ENCODE results near the gene TRA2A.
A peak's percentile ranks its signal among the peaks of the same experiment; 100 is the strongest.
"Not testable (repeated sequence)": the region's sequence is repeated elsewhere in the genome, so short reads cannot be mapped to it uniquely, and the experiment has no call there.

Gene TRA2A

GRCh38 chr7:23532490-23533237, 883 bp upstream of the TRA2A start:
- peak overlapping the region; percentile 97 to 99 for H3K4me3 ChIP-seq (ENCODE audit: low read length in 2 of 2)
- peaks cover 9% of the 10 kb centered on the region for H3K4me1 ChIP-seq (ENCODE audit: control insufficient read depth, insufficient read depth, low read length)
- no peaks in the 10 kb centered on the region for H3K27me3 ChIP-seq (ENCODE audit: control insufficient read depth in 1 of 2, insufficient read depth in 2 of 2, low read length in 2 of 2)
- no peaks in the 10 kb centered on the region for H3K36me3 ChIP-seq (ENCODE audit: control insufficient read depth in 2 of 2, insufficient read depth in 2 of 2, low read length in 2 of 2)
- H3K9me3 ChIP-seq (ENCODE audit: control insufficient read depth in 2 of 2, low read length in 2 of 2), result no peaks in the 10 kb centered on the region
- H3K27ac ChIP-seq (ENCODE audit: low read length), result peak overlapping the region; percentile 98
- H3K9ac ChIP-seq (ENCODE audit: low read length in 2 of 2), result peak overlapping the region in 1 of 2 donors; percentile 100

- Histone ChIP-seq H3K27me3 (ENCODE audit: control insufficient read depth in 1 of 2, insufficient read depth in 2 of 2, low read length in 2 of 2) (no peaks in the 10 kb centered on the region), H3K4me1 (ENCODE audit: control insufficient read depth, insufficient read depth, low read length) (peaks cover 9% of the 10 kb centered on the region), H3K4me3 (ENCODE audit: low read length in 2 of 2) (peak overlapping the region; percentile 97 to 99), H3K9ac (ENCODE audit: low read length in 2 of 2) (peak overlapping the region; percentile 99 to 100), H3K36me3 (ENCODE audit: control insufficient read depth in 2 of 2, insufficient read depth in 2 of 2, low read length in 2 of 2) (no peaks in the 10 kb centered on the region), H3K9me3 (ENCODE audit: control insufficient read depth in 2 of 2, low read length in 2 of 2) (no peaks in the 10 kb centered on the region), H3K27ac (ENCODE audit: low read length) (peak overlapping the region; percentile 98)
These were observed 559 bp downstream of the TRA2A start for GRCh38 chr7:23531050-23531793.

GRCh38 chr7:23530405-23530804, 1.4 kb downstream of the TRA2A start:
- no peak overlapping the region for H3K27ac ChIP-seq (ENCODE audit: low read length)
- peak overlapping the region; percentile 99 to 100 for H3K9ac ChIP-seq (ENCODE audit: low read length in 2 of 2)
- H3K36me3 ChIP-seq (ENCODE audit: control insufficient read depth in 2 of 2, insufficient read depth in 2 of 2, low read length in 2 of 2), result no peaks in the 10 kb centered on the region
- peaks cover 9% of the 10 kb centered on the region for H3K4me1 ChIP-seq (ENCODE audit: control insufficient read depth, insufficient read depth, low read length)
- no peaks in the 10 kb centered on the region for H3K27me3 ChIP-seq (ENCODE audit: control insufficient read depth in 1 of 2, insufficient read depth in 2 of 2, low read length in 2 of 2)
- peak overlapping the region; percentile 97 to 99 for H3K4me3 ChIP-seq (ENCODE audit: low read length in 2 of 2)
- H3K9me3 ChIP-seq (ENCODE audit: control insufficient read depth in 2 of 2, low read length in 2 of 2), result no peaks in the 10 kb centered on the region

GRCh38 chr7:23529262-23529859, 2.4 kb downstream of the TRA2A start:
- Histone ChIP-seq H3K9me3 (ENCODE audit: control insufficient read depth in 2 of 2, low read length in 2 of 2) (no peaks in the 10 kb centered on the region), H3K4me3 (ENCODE audit: low read length in 2 of 2) (peak overlapping the region in 1 of 2 donors; percentile 99), H3K27ac (ENCODE audit: low read length) (no peak overlapping the region), H3K4me1 (ENCODE audit: control insufficient read depth, insufficient read depth, low read length) (peaks cover 9% of the 10 kb centered on the region), H3K27me3 (ENCODE audit: control insufficient read depth in 1 of 2, insufficient read depth in 2 of 2, low read length in 2 of 2) (no peaks in the 10 kb centered on the region), H3K36me3 (ENCODE audit: control insufficient read depth in 2 of 2, insufficient read depth in 2 of 2, low read length in 2 of 2) (no peaks in the 10 kb centered on the region), H3K9ac (ENCODE audit: low read length in 2 of 2) (no peak overlapping the region)

GRCh38 chr7:23525611-23526010, 6.2 kb downstream of the TRA2A start:
- H3K9me3 ChIP-seq (ENCODE audit: control insufficient read depth in 2 of 2, low read length in 2 of 2); H3K4me1 ChIP-seq (ENCODE audit: control insufficient read depth, insufficient read depth, low read length); H3K4me3 ChIP-seq (ENCODE audit: low read length in 2 of 2); H3K36me3 ChIP-seq (ENCODE audit: control insufficient read depth in 2 of 2, insufficient read depth in 2 of 2, low read length in 2 of 2); H3K27ac ChIP-seq (ENCODE audit: low read length); H3K9ac ChIP-seq (ENCODE audit: low read length in 2 of 2); H3K27me3 ChIP-seq (ENCODE audit: control insufficient read depth in 1 of 2, insufficient read depth in 2 of 2, low read length in 2 of 2): not testable (repeated sequence)

- Histone ChIP-seq H3K4me1 (ENCODE audit: control insufficient read depth, insufficient read depth, low read length) (peaks cover 3% of the 10 kb centered on the region), H3K9me3 (ENCODE audit: control insufficient read depth in 2 of 2, low read length in 2 of 2) (no peaks in the 10 kb centered on the region), H3K4me3 (ENCODE audit: low read length in 2 of 2) (no peak overlapping the region), H3K27ac (ENCODE audit: low read length) (no peak overlapping the region), H3K36me3 (ENCODE audit: control insufficient read depth in 2 of 2, insufficient read depth in 2 of 2, low read length in 2 of 2) (peaks cover 3 to 8% of the 10 kb centered on the region in 2 donors), H3K9ac (ENCODE audit: low read length in 2 of 2) (no peak overlapping the region), H3K27me3 (ENCODE audit: control insufficient read depth in 1 of 2, insufficient read depth in 2 of 2, low read length in 2 of 2) (no peaks in the 10 kb centered on the region)
These were observed 7.3 kb downstream of the TRA2A start for GRCh38 chr7:23524473-23524872.

- peaks cover 8 to 13% of the 10 kb centered on the region in 2 donors for H3K36me3 ChIP-seq (ENCODE audit: control insufficient read depth in 2 of 2, insufficient read depth in 2 of 2, low read length in 2 of 2)
- H3K27me3 ChIP-seq (ENCODE audit: control insufficient read depth in 1 of 2, insufficient read depth in 2 of 2, low read length in 2 of 2), result no peaks in the 10 kb centered on the region
- H3K4me3 ChIP-seq (ENCODE audit: low read length in 2 of 2), result no peak overlapping the region
- no peak overlapping the region for H3K9ac ChIP-seq (ENCODE audit: low read length in 2 of 2)
- peaks cover under 1% of the 10 kb centered on the region for H3K4me1 ChIP-seq (ENCODE audit: control insufficient read depth, insufficient read depth, low read length)
- H3K27ac ChIP-seq (ENCODE audit: low read length), result no peak overlapping the region
- no peaks in the 10 kb centered on the region for H3K9me3 ChIP-seq (ENCODE audit: control insufficient read depth in 2 of 2, low read length in 2 of 2)
These were observed 8.2 kb downstream of the TRA2A start for GRCh38 chr7:23523486-23524075.

GRCh38 chr7:23520582-23520981, 11.2 kb downstream of the TRA2A start:
- Histone ChIP-seq H3K27ac (ENCODE audit: low read length) (no peak overlapping the region), H3K4me3 (ENCODE audit: low read length in 2 of 2) (no peak overlapping the region), H3K9me3 (ENCODE audit: control insufficient read depth in 2 of 2, low read length in 2 of 2) (no peaks in the 10 kb centered on the region), H3K27me3 (ENCODE audit: control insufficient read depth in 1 of 2, insufficient read depth in 2 of 2, low read length in 2 of 2) (no peaks in the 10 kb centered on the region), H3K4me1 (ENCODE audit: control insufficient read depth, insufficient read depth, low read length) (no peaks in the 10 kb centered on the region), H3K9ac (ENCODE audit: low read length in 2 of 2) (no peak overlapping the region), H3K36me3 (ENCODE audit: control insufficient read depth in 2 of 2, insufficient read depth in 2 of 2, low read length in 2 of 2) (peaks cover 15 to 23% of the 10 kb centered on the region in 2 donors)

- Histone ChIP-seq H3K9ac (ENCODE audit: low read length in 2 of 2) (no peak overlapping the region), H3K4me3 (ENCODE audit: low read length in 2 of 2) (no peak overlapping the region), H3K27ac (ENCODE audit: low read length) (no peak overlapping the region), H3K27me3 (ENCODE audit: control insufficient read depth in 1 of 2, insufficient read depth in 2 of 2, low read length in 2 of 2) (no peaks in the 10 kb centered on the region), H3K9me3 (ENCODE audit: control insufficient read depth in 2 of 2, low read length in 2 of 2) (no peaks in the 10 kb centered on the region), H3K4me1 (ENCODE audit: control insufficient read depth, insufficient read depth, low read length) (no peaks in the 10 kb centered on the region), H3K36me3 (ENCODE audit: control insufficient read depth in 2 of 2, insufficient read depth in 2 of 2, low read length in 2 of 2) (peaks cover 36 to 39% of the 10 kb centered on the region in 2 donors)
These were observed 17.0 kb downstream of the TRA2A start for GRCh38 chr7:23514755-23515154.

GRCh38 chr7:23513746-23514145, 18.0 kb downstream of the TRA2A start:
- not testable (repeated sequence) for H3K4me3 ChIP-seq (ENCODE audit: low read length in 2 of 2); H3K27ac ChIP-seq (ENCODE audit: low read length); H3K4me1 ChIP-seq (ENCODE audit: control insufficient read depth, insufficient read depth, low read length); H3K9me3 ChIP-seq (ENCODE audit: control insufficient read depth in 2 of 2, low read length in 2 of 2); H3K9ac ChIP-seq (ENCODE audit: low read length in 2 of 2); H3K27me3 ChIP-seq (ENCODE audit: control insufficient read depth in 1 of 2, insufficient read depth in 2 of 2, low read length in 2 of 2)
- peaks cover 36 to 37% of the 10 kb centered on the region in 2 donors for H3K36me3 ChIP-seq (ENCODE audit: control insufficient read depth in 2 of 2, insufficient read depth in 2 of 2, low read length in 2 of 2)

Measured in stomach smooth muscle (tissue), 2 donors.